ENCODE data around the gene LRRC52.
"Not testable (repeated sequence)": the region's sequence is repeated elsewhere in the genome, so short reads cannot be mapped to it uniquely, and the experiment has no call there.

The LRRC52 gene

DNA sequence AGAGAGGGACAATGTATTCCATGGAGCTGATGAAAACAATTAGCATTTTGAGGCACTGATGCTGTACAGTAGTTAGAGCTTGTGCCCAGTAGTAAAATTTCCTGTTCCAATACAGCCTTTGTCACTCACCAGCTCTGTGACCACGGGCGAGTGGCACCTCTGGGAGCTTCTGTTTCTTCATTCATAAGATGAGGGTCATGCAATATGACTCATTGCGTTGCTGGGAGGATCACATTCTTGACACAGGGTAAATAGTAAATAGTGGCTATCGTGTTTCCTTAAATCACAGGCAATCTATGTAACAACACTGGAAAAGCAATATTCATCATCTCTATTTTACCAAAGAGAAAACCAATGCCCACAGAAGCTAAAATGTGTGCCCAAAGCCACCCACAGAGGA lies 4.5 kb upstream of the LRRC52 start:
- DNase-seq = no peak

DNA sequence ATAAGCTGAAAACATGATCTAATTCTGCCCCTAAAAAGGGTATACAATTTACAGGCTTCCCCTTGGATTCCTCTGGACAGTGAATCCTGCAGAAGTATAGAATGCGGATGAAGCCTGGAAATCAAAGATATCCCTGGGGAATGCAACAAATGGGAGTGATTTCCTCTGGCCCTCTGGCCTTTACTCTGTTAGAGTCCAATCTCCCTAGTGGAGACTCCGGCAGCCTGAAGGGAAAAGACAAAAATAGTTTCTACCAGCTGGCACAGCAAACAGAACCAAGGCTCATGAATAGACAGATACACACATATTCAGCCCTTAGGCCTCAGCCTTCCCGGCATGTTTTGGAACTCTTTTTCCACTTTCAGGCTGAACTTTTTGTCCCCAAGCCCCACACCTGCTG lies 3.9 kb upstream of the LRRC52 start:
- no peak for DNase-seq

DNA sequence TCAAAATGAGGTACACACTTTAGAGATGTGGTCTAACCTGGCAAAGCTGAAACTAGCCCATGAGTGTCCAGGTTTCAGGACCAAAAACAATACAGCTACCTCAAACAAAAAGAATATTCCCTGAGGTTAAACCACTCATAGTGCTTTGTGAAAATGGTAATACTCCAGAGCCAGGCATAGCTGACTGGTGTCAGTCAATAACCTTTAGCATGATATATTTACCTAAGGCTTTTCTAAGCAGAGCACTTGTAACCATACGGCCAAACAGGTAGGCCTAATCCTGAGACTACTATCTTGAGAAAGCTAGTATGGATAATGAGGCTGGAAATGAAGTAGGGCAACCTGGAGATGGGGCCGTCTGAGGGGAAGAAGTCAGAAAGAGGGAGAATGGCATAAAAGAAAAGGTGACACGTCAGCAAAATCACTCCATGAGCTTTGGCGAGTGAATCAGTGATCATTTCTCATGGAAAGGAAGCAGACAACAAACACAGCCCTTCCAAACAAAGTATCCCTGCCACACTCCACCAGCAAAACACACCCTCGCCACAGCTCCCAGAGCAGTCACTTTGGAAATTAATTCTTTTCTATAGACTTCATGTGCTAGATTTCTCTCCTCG lies 1.7 kb upstream of the LRRC52 start:
- no peak for DNase-seq

DNA sequence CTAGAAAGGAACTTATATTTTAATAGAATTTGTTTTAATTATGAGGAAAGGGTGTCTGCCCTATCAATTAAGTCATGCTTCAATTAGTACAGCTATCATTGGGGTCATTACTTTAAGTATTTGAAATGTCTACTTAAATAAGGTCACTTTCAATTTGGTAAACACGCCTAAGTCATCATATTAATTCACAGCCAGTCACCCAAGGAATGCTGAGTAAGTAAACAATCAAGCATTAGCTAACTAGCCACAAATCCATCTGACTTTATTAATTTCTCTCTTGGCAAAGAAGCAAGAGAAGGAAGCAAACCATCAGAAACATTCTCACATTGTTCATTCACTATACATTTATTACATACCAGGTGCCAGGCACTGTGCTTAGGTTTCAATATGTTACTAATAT lies 1.2 kb upstream of the LRRC52 start:
- DNase-seq = no peak

DNA sequence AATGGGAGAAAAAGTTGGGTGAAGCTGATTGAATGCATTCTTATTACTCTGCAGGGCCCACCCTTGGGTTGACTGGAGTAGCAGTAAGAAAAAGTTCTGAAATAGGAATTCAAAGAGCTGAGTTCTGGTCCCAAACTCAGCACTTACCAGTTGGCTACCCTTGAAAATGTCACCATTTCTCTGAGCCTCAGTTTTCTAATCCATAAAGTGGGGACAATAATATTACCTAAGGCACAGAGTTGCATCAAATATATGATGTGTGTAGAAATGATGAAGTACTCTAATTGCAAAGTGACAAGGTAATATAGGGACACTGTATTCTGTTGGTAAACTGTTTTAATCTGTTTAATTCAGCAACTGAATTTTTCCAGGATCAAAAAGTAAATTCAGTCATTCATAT lies 1.2 kb downstream of the LRRC52 start:
- no peak for DNase-seq

DNA sequence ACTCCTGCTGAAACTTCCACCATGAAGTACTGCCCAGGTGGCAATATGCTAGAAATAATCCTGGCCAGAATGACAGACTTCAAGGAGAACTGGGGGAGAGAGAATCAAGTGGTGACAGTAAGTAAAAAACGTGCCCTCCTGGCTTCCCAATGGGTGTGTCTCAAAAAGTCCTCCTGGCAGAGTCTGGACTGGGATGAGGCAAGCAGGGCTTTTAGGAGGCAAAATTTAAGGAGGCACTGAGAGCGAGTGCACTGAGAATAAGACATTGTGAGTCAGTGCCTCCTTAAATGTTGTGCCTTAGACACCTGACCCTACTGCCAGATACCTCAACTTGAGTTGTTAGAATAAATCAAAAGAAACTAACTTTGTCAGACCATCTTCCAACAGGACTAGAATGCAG lies 2.2 kb downstream of the LRRC52 start:
- no peak for DNase-seq

DNA sequence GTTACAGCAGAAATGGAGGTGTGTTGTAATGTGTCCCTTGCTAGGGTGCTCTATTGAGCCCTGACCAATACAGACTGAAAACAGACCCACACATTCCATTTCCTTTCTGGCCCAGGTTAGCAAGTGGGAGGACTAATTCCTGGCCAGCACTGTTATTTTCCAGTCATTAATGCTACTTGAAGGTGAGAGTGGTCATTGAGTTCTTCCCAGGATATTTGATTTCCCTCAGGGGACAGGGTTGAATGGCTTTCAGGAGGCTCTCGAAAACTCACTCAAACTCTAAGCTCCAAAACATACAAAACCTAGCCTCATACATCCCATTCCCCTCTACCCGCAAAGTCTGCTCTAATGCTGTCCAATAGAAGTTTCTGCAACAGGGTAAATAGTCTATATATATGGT lies 6.2 kb downstream of the LRRC52 start:
- DNase-seq = no peak

DNA sequence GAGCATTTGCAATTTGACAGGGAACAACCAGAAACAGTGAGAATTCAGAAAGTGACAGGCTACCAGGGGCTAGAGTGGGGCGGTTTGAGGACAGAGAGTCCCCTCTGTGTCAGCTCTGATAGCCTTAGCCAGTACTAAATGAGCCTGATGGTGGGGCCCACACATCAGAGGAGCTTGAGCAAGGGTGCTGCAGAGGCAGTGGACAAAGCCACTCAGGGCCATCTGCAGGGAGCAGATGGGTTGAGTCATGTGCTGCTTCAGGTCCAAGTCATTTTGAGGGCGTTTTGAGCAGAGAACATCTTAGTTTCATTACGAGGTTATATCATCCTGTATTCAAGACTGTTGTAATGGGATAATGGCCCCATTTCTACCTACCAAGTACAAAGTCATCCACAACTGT lies 7.7 kb downstream of the LRRC52 start:
- DNase-seq = no peak

DNA sequence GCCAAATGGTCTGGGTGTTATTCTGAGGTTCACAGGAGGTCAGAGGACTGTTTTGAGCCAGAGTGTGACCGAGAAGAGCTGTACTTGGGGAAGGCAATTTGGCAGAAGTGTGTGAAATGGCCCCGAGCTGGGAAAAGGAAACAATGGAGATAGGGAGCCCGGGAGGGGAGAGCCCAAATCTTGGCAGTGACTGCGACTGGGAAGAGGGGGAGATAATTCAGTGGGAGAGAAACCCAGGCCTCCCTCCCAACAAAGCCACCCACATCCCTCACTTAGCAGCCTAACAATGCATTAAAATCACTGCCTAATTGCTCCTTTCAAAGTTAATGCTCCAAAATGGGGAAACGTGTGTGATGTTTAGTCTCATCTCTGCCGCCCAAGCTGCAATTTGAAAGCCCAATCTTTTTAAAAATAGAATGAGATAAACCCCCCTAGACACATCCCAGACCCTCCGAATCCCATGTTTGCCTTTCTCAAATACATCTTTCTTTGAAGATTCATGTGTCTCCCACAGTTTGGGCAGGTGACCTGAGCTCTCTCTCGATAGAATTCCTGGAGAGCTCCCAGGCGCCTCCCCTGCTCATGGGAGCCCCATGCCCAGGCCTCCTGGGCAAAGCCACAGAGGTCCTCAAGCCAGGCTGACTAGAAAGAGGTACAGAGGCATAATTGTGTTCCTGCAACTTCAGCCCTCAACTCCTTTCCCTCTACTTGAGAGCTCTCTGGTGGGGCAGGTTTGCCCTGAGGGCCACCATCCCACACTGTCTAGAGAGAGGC lies 17.3 kb downstream of the LRRC52 start:
- DNase-seq = no peak

DNA sequence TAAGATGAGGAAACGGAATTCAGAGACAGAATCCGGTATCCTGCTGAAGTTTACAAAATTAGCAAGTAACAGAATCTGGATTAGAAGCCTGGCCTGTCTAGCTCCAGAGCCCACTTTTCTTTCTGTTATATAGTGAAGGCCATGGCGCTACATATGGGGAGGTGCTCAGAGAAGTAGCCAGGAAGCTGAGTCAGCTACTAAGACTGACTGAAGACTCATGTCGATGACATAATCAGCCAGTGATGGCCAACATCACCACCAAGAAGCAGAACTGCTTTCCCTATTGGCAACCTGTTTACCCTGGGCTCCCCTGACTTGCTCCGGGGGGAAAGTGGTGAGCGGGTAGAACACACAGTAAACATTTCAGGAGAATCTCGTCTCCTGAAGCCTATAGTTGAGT lies 18.8 kb downstream of the LRRC52 start:
- no peak for DNase-seq

DNA sequence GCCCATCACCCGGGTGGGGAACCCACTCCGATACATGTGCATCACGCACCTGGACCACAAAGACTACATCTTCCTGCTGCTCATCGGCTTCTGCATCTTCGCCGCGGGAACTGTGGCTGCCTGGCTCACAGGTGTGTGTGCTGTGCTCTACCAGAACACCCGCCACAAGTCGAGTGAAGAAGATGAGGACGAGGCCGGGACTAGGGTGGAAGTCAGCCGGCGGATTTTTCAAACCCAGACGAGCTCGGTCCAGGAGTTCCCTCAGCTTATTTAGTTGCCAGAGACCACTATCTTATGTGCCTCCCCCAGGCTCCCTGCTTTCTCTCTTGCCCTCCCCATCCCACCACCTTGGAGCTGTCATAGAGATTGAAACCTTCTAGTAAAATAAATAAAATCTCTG lies 19.8 kb downstream of the LRRC52 start:
- DNase-seq = no peak

DNA sequence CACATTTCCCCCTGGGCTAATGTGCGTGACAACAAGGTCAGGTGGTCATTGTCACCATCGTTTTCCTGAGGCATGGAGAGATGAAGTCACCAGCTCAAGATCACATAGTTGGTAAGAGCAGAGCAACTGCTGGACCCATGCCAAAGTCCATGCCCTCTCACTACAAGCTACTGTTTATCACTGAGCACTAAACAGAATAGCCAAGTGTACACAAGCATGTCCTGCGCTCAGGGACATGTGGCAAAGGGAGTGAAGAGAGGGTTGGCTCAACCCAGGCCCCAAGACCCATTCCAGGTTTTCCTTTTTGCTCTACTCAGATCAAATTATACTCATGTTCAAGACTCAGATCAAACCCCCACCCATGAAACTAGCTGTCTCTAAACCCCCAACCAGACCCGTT lies 20.8 kb downstream of the LRRC52 start:
- DNase-seq = peak; percentile 31

DNA sequence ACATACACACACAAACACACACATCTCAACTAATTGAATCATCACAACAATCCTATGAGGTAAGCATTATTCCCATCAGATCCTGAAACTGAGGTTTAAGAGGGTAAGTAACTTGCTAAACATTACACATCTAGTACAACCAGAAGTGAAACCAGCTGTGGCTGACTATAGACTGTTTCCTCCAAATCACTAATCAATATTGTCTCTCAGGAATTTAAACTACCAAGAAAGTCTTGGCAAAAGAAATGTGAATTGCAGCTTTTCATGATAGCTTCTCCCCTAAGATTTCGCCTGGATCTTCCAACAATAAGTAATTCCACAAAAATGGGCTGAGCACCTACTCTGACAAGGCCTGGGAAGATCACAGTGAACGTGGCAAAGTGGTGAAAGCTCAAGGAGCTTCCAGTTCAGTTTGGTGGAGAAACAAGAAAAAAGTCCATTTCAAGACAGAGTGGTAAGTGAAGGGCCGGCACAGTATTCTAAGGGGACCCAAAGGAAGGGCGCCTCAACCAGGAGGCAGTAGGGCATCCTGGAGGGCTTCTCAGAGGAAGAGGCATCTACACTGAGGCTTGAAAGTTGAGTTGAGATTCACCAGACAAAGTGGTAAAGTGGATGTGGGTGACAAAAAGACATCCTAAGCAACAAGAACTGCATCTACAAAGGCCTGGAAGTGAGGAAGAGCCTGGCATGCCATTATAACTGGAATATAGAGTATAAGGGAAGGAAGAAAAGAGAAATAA lies 22.1 kb downstream of the LRRC52 start:
- no peak for DNase-seq

DNA sequence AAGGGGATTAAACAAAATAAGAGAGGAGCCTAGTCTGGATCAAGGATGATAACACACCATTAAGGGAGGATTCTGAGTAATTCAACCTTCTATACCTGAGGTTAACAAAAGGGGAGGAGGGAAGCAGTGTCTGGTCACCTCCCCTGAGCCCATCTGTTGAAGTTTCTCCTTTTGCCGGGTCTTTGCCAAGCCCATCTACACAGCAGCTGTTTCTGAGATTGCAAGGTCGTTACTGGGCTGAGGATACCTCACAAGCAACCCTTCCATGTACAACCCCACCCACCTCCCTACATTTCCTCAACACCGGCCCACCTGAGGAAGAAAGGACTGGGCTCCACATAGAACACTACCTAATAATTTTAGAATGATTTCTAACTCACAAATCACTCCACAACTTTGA lies 26.3 kb downstream of the LRRC52 start:
- no peak for DNase-seq

DNA sequence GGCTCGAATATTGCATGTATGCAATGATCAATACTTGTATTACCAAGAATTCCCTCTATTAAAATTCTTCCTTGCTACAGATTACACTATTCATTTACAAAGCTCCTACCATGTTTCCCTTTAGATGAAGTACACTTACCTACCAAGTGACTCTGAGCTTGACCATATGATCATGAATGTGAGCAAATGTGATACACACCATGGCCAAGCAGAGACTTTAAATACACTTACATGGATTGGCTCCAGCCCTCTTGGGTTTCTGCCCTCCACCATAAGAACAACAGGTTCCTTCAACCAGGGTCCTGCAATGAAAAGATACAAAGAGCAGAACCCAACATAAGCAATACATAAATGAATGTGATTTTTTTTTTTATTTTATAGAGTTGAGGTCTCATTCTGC lies 30.0 kb downstream of the LRRC52 start:
- DNase-seq = no peak

DNA sequence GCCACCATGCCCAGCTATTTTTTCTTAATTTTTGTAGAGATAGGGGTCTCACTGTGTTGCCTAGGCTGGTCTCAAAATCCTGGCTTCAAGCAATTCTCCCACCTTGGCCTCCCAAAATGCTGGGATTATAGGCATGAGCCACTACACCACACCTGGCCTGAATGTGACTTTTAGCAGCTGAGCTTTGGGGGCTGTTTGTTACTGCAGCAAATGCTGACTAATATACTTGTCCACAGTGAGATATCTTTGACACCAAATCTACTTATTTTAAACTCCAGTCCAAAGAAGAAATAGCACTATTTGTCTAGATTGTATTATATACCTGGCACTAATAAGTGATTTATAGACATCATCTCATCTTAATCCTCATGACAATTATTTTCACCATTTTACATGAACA lies 30.5 kb downstream of the LRRC52 start:
- no peak for DNase-seq

DNA sequence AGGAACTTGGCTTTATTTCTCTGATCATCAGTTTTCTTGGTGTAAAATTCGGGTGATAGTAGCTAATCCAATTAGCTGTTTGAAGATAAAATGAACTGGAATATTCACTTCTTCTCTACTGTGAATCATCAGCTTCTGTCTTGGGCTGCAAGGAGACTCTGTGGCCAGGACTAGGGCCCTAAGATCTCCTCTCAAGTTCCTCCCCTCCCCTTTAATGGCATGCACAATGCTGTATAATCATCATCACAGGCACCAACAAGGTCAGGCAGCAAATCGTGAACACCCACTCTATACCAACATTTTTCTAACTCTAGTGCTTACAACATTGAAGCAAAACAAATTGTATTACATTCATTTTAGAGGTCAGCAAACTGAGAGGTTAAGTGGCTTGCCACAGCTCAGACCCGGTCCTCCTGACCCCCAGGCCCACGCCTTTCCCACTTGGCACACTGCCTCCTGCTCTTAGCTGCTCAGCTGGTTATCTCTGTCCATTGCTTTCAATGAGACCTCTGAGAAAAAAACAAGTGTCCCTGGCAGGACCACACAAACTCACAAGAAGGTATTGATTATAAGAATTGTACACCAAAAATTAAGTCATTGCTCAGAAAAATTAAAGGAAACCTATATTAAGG lies 31.8 kb downstream of the LRRC52 start:
- DNase-seq = no peak

DNA sequence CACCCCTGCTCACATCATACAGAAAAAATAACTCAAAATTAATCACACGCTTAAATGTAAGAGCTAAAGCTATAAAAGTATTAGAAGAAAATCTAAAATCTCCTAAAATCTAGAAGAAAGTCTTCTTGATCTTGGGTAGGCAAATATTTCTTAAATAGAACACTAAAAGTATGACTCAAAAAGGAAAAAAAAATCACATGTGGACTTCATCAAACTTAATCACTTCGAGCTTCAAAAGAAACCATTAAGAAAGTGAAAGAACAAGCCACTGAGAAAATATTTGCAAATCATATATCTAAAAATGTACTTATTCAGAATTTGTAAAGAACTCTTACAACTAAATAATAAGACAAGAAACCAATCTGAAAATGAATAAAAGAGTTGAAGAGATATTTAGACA lies 32.7 kb downstream of the LRRC52 start:
- DNase-seq = no peak

DNA sequence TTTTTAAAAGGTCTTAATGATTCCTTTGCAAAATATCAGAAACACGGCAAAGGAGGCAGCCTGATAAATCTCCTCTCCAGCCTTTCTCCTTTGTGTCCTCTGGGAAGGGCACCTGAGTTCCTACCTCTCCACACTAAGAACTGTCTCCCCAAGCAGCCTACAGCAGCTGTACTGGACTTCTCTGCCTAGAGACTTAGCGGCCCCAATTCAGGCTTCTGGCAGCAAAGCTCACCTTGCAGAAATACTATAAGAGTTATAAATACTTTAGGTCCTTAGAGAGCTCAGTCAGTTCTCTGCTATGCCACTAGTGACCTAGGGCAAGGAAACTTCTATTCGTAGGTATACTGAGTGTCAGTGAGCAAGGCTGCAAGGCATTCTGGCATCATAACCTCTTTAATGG lies 33.9 kb downstream of the LRRC52 start:
- no peak for DNase-seq

DNA sequence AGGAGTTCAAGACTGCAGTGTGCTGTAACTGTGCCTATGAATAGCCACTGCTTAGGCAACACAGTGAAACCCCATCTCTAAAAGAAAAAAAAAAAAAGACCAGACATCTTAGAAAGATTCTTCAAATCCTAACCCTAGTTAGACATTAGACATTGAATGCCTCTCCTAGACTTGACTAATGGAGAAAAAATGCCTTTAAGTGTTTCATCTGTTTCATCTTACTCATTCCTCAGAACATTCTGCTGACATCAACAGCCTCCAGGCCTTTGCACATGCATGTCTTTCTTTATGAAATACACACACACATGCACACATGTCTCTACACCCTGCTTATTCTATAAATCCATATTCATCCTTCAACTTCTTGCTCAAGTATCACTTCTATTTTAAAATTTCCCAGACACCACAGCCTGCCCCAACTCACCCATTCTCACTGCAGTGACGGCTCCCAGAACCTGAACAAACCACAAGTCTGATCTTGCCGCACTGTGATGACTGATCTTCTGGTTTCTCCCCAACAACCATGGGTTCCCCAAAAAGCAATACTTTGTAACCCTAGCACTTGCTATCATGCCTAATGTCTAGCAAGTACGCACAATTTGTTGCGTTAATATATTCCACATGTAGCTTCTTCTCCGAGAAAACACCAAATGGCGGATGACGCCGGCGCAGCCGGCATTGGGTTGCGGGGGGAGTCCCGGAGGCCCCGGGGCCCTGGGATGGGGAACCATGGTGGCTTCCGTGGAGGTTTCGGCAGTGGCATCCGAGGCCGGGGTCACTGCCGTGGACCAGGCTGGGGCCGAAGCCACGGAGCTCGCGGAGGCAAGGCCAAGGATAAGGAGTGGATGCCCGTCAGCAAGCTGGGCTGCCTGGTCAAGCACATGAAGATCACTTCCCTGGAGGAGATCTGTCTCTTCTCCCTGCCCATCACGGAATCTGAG lies 37.4 kb downstream of the LRRC52 start:
- no peak for DNase-seq

DNA sequence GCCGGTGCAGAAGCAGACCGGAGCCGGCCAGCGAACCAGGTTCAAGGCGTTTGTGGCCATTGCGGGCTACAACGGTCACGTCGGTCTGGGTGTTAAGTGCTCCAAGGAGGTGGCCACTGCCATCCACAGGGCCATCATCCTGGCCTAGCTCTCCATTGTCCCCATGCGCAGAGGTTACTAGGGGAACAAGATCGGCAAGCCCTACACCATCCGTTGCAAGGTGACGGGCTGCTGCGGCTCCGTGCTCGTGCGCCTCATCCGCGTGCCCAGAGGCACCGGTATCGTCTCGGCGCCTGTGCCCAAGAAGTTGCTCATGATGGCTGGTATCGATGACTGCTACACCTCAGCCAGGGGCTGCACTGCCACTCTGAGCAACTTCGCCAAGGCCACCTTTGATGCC lies 38.1 kb downstream of the LRRC52 start:
- no peak for DNase-seq

DNA sequence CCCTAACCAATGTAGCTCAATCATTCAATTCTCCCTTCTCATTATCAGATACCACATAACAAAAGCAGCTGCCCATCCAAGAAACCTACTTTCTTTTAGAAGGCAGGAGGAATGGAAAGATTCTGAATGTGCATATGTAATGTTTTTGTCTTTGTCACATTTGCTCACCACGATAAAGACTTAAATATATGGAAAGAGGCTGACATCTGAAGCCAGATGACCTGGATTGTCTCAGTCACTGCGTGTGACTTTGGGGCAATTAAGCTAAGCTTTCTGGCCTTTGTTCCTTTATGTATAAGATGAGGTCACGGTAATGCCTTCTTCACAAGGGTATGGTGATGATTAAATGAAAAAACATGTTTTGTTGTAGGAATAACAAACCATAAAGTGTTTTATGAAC lies 42.6 kb downstream of the LRRC52 start:
- DNase-seq = no peak

DNA sequence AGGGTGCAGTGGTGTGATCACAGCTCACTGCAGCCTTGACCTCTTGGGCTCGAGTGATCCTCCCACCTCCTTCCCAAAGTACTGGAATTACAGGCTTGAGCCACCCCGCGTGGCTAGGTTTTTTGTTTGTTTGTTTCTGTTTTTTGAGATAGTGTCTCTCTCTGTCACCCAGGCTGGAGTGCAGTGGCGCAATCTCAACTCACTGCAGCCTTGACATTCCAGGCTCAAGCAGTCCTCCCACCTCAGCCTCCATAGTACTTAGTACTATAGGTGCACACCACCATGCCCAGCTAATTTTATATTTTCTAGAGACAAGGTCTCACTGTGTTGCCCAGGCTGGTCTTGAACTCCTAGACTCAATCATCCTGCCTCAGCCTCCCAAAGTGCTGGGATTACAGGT lies 47.6 kb downstream of the LRRC52 start:
- not testable (repeated sequence) for DNase-seq

Data from NCI-H510A (cell line).